GM10266 (cell line): ENCODE results near the gene LDLRAD4.

Experiments used
- DNase-seq: peaks from one replicate; pipeline ENCODE4 v3.0.0; 2012; ENCODE audit errors: extremely low spot score
- TF ChIP-seq, protein P1 (sequence below): IDR thresholded peaks from 2 replicates; pipeline ENCODE4 v1.5.1; 2012; ENCODE audit warnings: mild to moderate bottlenecking, low read depth; ENCODE audit not compliant: control insufficient read depth, insufficient read depth; ENCODE audit errors: missing control alignments

The LDLRAD4 gene

GRCh38 chr18:13320891-13321425, 102.4 kb downstream of the LDLRAD4 start:
- TF ChIP-seq, protein P1, sequence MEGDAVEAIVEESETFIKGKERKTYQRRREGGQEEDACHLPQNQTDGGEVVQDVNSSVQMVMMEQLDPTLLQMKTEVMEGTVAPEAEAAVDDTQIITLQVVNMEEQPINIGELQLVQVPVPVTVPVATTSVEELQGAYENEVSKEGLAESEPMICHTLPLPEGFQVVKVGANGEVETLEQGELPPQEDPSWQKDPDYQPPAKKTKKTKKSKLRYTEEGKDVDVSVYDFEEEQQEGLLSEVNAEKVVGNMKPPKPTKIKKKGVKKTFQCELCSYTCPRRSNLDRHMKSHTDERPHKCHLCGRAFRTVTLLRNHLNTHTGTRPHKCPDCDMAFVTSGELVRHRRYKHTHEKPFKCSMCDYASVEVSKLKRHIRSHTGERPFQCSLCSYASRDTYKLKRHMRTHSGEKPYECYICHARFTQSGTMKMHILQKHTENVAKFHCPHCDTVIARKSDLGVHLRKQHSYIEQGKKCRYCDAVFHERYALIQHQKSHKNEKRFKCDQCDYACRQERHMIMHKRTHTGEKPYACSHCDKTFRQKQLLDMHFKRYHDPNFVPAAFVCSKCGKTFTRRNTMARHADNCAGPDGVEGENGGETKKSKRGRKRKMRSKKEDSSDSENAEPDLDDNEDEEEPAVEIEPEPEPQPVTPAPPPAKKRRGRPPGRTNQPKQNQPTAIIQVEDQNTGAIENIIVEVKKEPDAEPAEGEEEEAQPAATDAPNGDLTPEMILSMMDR, result no peak
- no peak for DNase-seq

DNA sequence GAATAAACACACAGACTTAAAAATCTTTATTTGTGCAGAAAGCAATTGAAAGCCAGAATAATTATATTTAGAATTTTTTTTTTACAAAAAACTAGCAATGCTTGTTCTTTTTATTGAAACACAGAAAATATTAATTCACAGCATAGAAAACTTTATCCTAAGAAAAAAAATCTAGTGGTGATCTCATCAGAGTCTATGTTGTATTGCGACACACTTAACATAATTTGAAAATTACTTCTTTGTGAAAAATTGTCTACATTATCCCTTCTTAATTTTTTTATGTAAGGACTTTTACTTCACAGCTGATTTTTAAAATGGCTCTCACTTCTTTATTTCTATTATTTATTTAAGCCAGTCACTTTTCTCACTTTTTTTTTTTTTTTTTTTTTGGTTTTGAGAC, 103.4 kb downstream of the LDLRAD4 start:
- no peak for DNase-seq
- TF ChIP-seq, protein P1, result no peak

DNA sequence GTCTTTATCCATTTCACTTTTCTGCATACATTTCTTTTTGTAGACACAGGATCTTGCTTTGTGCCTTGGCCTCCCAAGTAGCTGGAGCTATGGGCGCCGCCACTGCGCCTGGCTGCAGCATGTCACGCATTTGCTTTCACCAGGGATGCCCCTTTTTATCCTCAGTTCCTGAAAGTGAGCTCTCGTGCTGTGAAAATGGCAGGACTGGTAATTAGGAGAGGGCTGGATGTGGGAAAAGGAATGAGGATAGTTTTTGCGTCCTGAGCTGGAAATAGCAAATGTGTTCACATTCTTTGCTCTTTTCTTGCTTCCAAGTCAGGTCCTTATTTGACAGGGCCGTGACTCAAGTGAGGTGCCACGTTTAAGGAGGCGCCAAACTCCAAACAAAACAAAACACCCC, 104.6 kb downstream of the LDLRAD4 start:
- TF ChIP-seq, protein P1, result no peak

GRCh38 chr18:13324880-13325279, 106.3 kb downstream of the LDLRAD4 start:
- DNase-seq, result no peak
- TF ChIP-seq, protein P1, result no peak

More for the DNA sequence above, 104.6 kb downstream of the LDLRAD4 start:
- DNase-seq, result no peak

GRCh38 chr18:13328213-13328612, 109.7 kb downstream of the LDLRAD4 start:
- DNase-seq, result no peak
- TF ChIP-seq, protein P1, result no peak

DNA sequence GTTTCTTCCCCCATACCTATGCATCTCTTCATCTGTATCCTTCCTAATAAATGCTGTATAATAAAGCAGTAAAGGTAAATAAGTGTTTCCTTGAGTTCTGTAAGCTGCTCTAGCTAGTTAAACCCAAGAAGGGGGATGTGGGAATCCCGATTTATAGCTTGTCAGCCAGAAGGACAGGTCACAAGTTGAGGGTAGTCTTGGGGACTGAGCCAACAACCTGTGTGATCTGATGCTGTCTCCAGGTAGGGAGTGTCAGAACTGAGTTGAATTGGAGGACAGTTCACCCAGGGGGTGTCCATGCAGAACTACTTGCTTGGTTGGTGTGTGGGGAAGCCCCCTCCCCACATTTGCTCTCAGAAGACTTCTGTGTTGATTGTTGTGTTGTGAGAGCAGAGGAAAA, 112.4 kb downstream of the LDLRAD4 start:
- TF ChIP-seq, protein P1, result no peak
- no peak for DNase-seq

GRCh38 chr18:13331846-13332245, 113.3 kb downstream of the LDLRAD4 start:
- DNase-seq, result no peak
- TF ChIP-seq, protein P1, result no peak
